Panc1 (cell line): Measurements from ENCODE around the gene DOK7.

Source experiments
- CTCF ChIP-seq: fragments of 450-650 bp; IDR thresholded peaks from 2 replicates; pipeline ENCODE4 v1.5.1; 2017; ENCODE audit warnings: mild to moderate bottlenecking
- POLR2AphosphoS5 ChIP-seq: IDR thresholded peaks from 2 replicates; pipeline ENCODE4 v1.6.1; 2012; ENCODE audit warnings: mild to moderate bottlenecking, low read depth, low read length, moderate library complexity
- REST ChIP-seq, 2 experiments: IDR thresholded peaks; 2 replicates each; pipeline ENCODE4 v1.6.1; 2011 to 2012; ENCODE audit warnings: low read depth in 2 of 2, control low read depth in 1 of 2, low read length in 1 of 2, mild to moderate bottlenecking in 1 of 2, moderate library complexity in 1 of 2; ENCODE audit not compliant: insufficient read depth in 1 of 2
- SIN3A ChIP-seq: IDR thresholded peaks from 2 replicates; pipeline ENCODE4 v1.6.1; 2012; ENCODE audit warnings: low read depth, mild to moderate bottlenecking, low read length, moderate library complexity, borderline replicate concordance; ENCODE audit not compliant: insufficient read depth
- TCF7L2 ChIP-seq: IDR thresholded peaks from 2 replicates; pipeline ENCODE4 v1.6.1; 2011; ENCODE audit warnings: mild to moderate bottlenecking, low read depth, low read length, inconsistent platforms

GRCh38 chr4:3445111-3445820, 17.8 kb upstream of the DOK7 start:
- TF ChIP-seq CTCF (no peak), REST (IDR thresholded peaks at IDR 0.05; ENCODE audit: insufficient read depth in 1 of 2, low read depth in 2 of 2, low read length in 1 of 2) (no peak), POLR2AphosphoS5 (no peak), SIN3A (no peak), TCF7L2 (no peak)
